ENCODE data around the gene RIMS4.

RIMS4 gene

GRCh38 chr20:44715499-44716308, 94.6 kb downstream of the RIMS4 start:
- no peak for DNase-seq

- no peak for DNase-seq
Measured at GRCh38 chr20:44714701-44715498, 95.4 kb downstream of the RIMS4 start, which contains the start of gene CCN5. CCN5 (plus strand) TSS chr20:44715369; CDS start chr20:44715391, 22 bp downstream.

GRCh38 chr20:44714102-44714700, 96.1 kb downstream of the RIMS4 start:
- no peak for DNase-seq

GRCh38 chr20:44711237-44711636, 99.1 kb downstream of the RIMS4 start:
- DNase-seq: no peak

GRCh38 chr20:44709797-44710196, 100.5 kb downstream of the RIMS4 start:
- DNase-seq: no peak

GRCh38 chr20:44709380-44709779, 101.0 kb downstream of the RIMS4 start:
- DNase-seq: no peak

GRCh38 chr20:44707018-44707579, 103.2 kb downstream of the RIMS4 start:
- no peak for DNase-seq

- DNase-seq: no peak
Measured at GRCh38 chr20:44706301-44707017, 103.9 kb downstream of the RIMS4 start.

GRCh38 chr20:44705364-44706094, 104.8 kb downstream of the RIMS4 start:
- no peak for DNase-seq

GRCh38 chr20:44704551-44704971, 105.8 kb downstream of the RIMS4 start:
- DNase-seq: no peak

- DNase-seq: no peak
Measured at GRCh38 chr20:44703956-44704488, 106.3 kb downstream of the RIMS4 start.

GRCh38 chr20:44703183-44703925, 107.0 kb downstream of the RIMS4 start:
- no peak for DNase-seq

GRCh38 chr20:44702776-44703175, 107.6 kb downstream of the RIMS4 start:
- no peak for DNase-seq

GRCh38 chr20:44701858-44702256, 108.5 kb downstream of the RIMS4 start:
- no peak for DNase-seq
